K562 (cell line): Measurements from ENCODE around the gene SPEG. TPM values are rescaled to one million over a fixed set of nuclear protein-coding genes. Genes with fewer than 3 reads are reported as not detected.

Source experiments
- ATAC-seq: fragments of 200-7000 bp; cut with Tn5 transposase; 3 replicates; pipeline ENCODE4 v1.9.1; 2020; ENCODE audit warnings: moderate library complexity
- BruUV-seq: library from RNA; stranded (reverse); fragments of 400-500 nt; replicated peaks from 2 replicates; lab custom pipeline; 2021; lab: Mats Ljungman, UMichigan
- CTCF ChIA-PET: fragments of 300-600 bp; formaldehyde crosslinking; extraction: SDS; loops from one replicate; lab custom pipeline; 2021; ENCODE audit warnings: low intra/inter-chr PET ratio; lab: Yijun Ruan, JAX
- POLR2A ChIA-PET: fragments of 300-600, 350-650 bp; sonication (Branson Sonifier 250); formaldehyde crosslinking; extraction: SDS; loops from one replicate; lab custom pipeline; 2021; ENCODE audit warnings: antibody characterized with exemption, inconsistent platforms; lab: Yijun Ruan, JAX
- DNase-seq, 4 experiments: peaks; one replicate each; pipeline versions ENCODE4 v3.0.0 to v3.0.0-alpha.2; 2011 to 2018; ENCODE audit warnings: low spot score in 3 of 4, mixed read lengths in 3 of 4; ENCODE audit errors: extremely low read depth in 1 of 4
- FAIRE-seq: peaks from 2 replicates; lab custom pipeline; 2011; peaks lifted over from hg19 to GRCh38; lab: Jason Lieb, UNC
- H2AFZ ChIP-seq: 2 replicates; pipeline ENCODE4 v1.6.0; 2011; ENCODE audit warnings: low read depth, low read length, control low read depth, inconsistent platforms
- H3K27ac ChIP-seq: fragments of 200-600 bp; 3 replicates; pipeline ENCODE4 v1.8.0; 2011; ENCODE audit warnings: low read depth, mild to moderate bottlenecking, control low read depth, inconsistent platforms, low read length, moderate library complexity, mixed read lengths; ENCODE audit errors: extremely low read depth
- H3K27me3 ChIP-seq, 2 experiments: fragments of 300-600 bp in 1 of 2; 2 replicates in 1 of 2; 3 replicates in 1 of 2; pipeline versions ENCODE4 v1.6.0 to v1.8.0; 2011; ENCODE audit warnings: inconsistent platforms in 2 of 2, low read length in 2 of 2, mild to moderate bottlenecking in 1 of 2, mixed read lengths in 1 of 2, moderate library complexity in 1 of 2; ENCODE audit not compliant: control insufficient read depth in 2 of 2, insufficient read depth in 2 of 2
- H3K36me3 ChIP-seq: fragments of 300-600 bp; 3 replicates; pipeline ENCODE4 v1.8.0; 2011; ENCODE audit warnings: mild to moderate bottlenecking, low read length, inconsistent platforms; ENCODE audit not compliant: control insufficient read depth, insufficient read depth
- H3K4me1 ChIP-seq, 2 experiments: fragments of 200-600 bp in 1 of 2; replicated peaks in 1 of 2; 2 replicates in 1 of 2; 3 replicates in 1 of 2; pipeline versions ENCODE4 v1.5.1 to v1.8.0; 2011; ENCODE audit warnings: inconsistent platforms in 2 of 2, low read length in 2 of 2, mild to moderate bottlenecking in 1 of 2, mixed read lengths in 1 of 2, moderate library complexity in 1 of 2; ENCODE audit not compliant: control insufficient read depth in 2 of 2, insufficient read depth in 2 of 2
- H3K4me2 ChIP-seq: 2 replicates; pipeline ENCODE4 v1.6.1; 2011; ENCODE audit warnings: low read length, control low read depth, inconsistent platforms, mixed read lengths; ENCODE audit not compliant: insufficient read depth
- H3K4me3 ChIP-seq: fragments of 200-600 bp; sonication (generic), shearing (Covaris generic); 2 replicates; pipeline ENCODE4 v1.5.1; 2016; ENCODE audit warnings: control low read depth, inconsistent platforms
- H3K79me2 ChIP-seq: fragments of 200-600 bp; 3 replicates; pipeline ENCODE4 v1.8.0; 2011; ENCODE audit warnings: low read length, inconsistent platforms; ENCODE audit not compliant: control insufficient read depth, insufficient read depth
- H3K9ac ChIP-seq, 2 experiments: 2 replicates each; pipeline versions ENCODE4 v1.6.0 to v1.6.1; 2011; ENCODE audit warnings: low read depth in 2 of 2, low read length in 2 of 2, control low read depth in 1 of 2, inconsistent platforms in 1 of 2, mild to moderate bottlenecking in 1 of 2, mixed read lengths in 1 of 2; ENCODE audit not compliant: insufficient read depth in 1 of 2
- H3K9me1 ChIP-seq: one replicate; pipeline ENCODE4 v1.6.0; 2011; ENCODE audit warnings: inconsistent platforms, mild to moderate bottlenecking, low read length, moderate library complexity; ENCODE audit not compliant: control insufficient read depth, insufficient read depth
- H3K9me3 ChIP-seq: replicated peaks from 2 replicates; pipeline ENCODE4 v1.5.1; 2011; ENCODE audit warnings: low read depth, low read length, inconsistent platforms; ENCODE audit not compliant: control insufficient read depth, insufficient read depth
- H4K20me1 ChIP-seq: replicated peaks from 2 replicates; pipeline ENCODE4 v1.6.1; 2011; ENCODE audit warnings: low read length, inconsistent platforms, mixed read lengths; ENCODE audit not compliant: control insufficient read depth, insufficient read depth
- BRD9 ChIP-seq: fragments of 450-650 bp; IDR thresholded peaks from 2 replicates; pipeline ENCODE4 v1.6.1; 2018; ENCODE audit warnings: low read depth; ENCODE audit not compliant: partially characterized antibody
- FOXJ3 ChIP-seq: sonication (generic); formaldehyde crosslinking; IDR thresholded peaks from 2 replicates; pipeline ENCODE4 v1.4.0; 2020; ENCODE audit warnings: mild to moderate bottlenecking, missing genetic modification reagents
- HCFC1 ChIP-seq: IDR thresholded peaks from 2 replicates; pipeline ENCODE4 v1.6.1; 2012; ENCODE audit warnings: low read depth, low read length, improper control_type of control experiment
- HMG20A ChIP-seq: fragments of 450-650 bp; formaldehyde crosslinking; conservative IDR thresholded peaks from 2 replicates; pipeline ENCODE4 v1.4.0; 2020; ENCODE audit warnings: mild to moderate bottlenecking, mixed read lengths
- HNRNPK ChIP-seq: fragments of 200-400 bp; formaldehyde crosslinking; IDR thresholded peaks from one replicate; pipeline ENCODE4 v1.6.1; 2018; ENCODE audit warnings: mild to moderate bottlenecking, low read depth, low read length; ENCODE audit not compliant: poor library complexity, severe bottlenecking
- KDM1A ChIP-seq, 2 experiments: fragments of 450-650 bp; IDR thresholded peaks; 2 replicates each; pipeline ENCODE4 v1.6.1; 2016; ENCODE audit warnings: mild to moderate bottlenecking in 2 of 2
- MAFG ChIP-seq: fragments of 450-650 bp; conservative IDR thresholded peaks from 2 replicates; pipeline ENCODE4 v1.6.1; 2016; ENCODE audit warnings: missing genetic modification characterization, missing compliant biosample characterization
- SAP30 ChIP-seq: fragments of 200-600 bp; sonication (generic); IDR thresholded peaks from 2 replicates; pipeline ENCODE4 v1.6.1; 2012; ENCODE audit warnings: borderline replicate concordance, low read depth, mild to moderate bottlenecking, moderate library complexity, low read length, control low read depth, inconsistent platforms; ENCODE audit not compliant: insufficient read depth, poor library complexity, severe bottlenecking
- SMAD1 ChIP-seq: fragments of 150-350 bp; IDR thresholded peaks from 2 replicates; pipeline ENCODE4 v1.6.1; 2014; ENCODE audit warnings: low read length, low read depth; ENCODE audit not compliant: partially characterized antibody
- SMARCA5 ChIP-seq: fragments of 450-650 bp; IDR thresholded peaks from 2 replicates; pipeline ENCODE4 v1.6.1; 2016
- TAF9B ChIP-seq: fragments of 450-650 bp; IDR thresholded peaks from 2 replicates; pipeline ENCODE4 v1.6.1; 2018; ENCODE audit warnings: mild to moderate bottlenecking; ENCODE audit not compliant: partially characterized antibody
- TBP ChIP-seq: optimal IDR thresholded peaks from 2 replicates; pipeline ENCODE3; 2011; ENCODE audit warnings: low read depth, low read length, improper control_type of control experiment
- TCF15 ChIP-seq: fragments of 250-450 bp; sonication (Bioruptor Pico); IDR thresholded peaks from 2 replicates; pipeline ENCODE4 v1.8.0; 2022; ENCODE audit warnings: moderate library complexity, mild to moderate bottlenecking, inconsistent platforms
- TFE3 ChIP-seq: fragments of 450-650 bp; formaldehyde crosslinking; IDR thresholded peaks from 2 replicates; pipeline ENCODE4 v1.4.0; 2020; ENCODE audit warnings: mild to moderate bottlenecking, mixed read lengths
- ZC3H8 ChIP-seq: fragments of 450-650 bp; IDR thresholded peaks from 2 replicates; pipeline ENCODE4 v1.6.1; 2017
- ZSCAN32 ChIP-seq: fragments of 450-650 bp; formaldehyde crosslinking; IDR thresholded peaks from 2 replicates; pipeline ENCODE4 v1.4.0; 2020; ENCODE audit warnings: mild to moderate bottlenecking, moderate library complexity
- WGBS: fragments of 100-300 bp; shearing (Covaris generic); methylation state at CpG from one replicate; pipeline ENCODE4 v1.1.6; 2016; ENCODE audit warnings: low coverage, mixed read lengths; ENCODE audit not compliant: insufficient coverage; ENCODE audit errors: missing lambda C conversion rate; 5-methylcytosine and 5-hydroxymethylcytosine counted together
- in situ Hi-C: fragments of 300-500 bp; cut with MboI; formaldehyde crosslinking; loops from 4 replicates; pipeline ENCODE4 v1.15.0; 2018; ENCODE audit warnings: inconsistent platforms, mixed read lengths
- intact Hi-C: fragments of 100-400 bp; cut with micrococcal nuclease; formaldehyde crosslinking; loops from 2 replicates; pipeline ENCODE4 v1.14.2; 2022
- polyA plus RNA-seq, 8 experiments: library from polyadenylated mRNA; depleted of rRNA in 4 of 8; stranded (reverse) in 5 of 8; unstranded in 3 of 8; fragments of >200 nt; fragmentation: Nextera tagmentation in 2 of 8; fragmentation: Illumina TruSeq in 1 of 8; extraction: Ambion mirVana in 2 of 8; extraction: Trizol in 1 of 8; gene quantifications; 2 replicates each; pipeline versions ENCODE4 v1.2.1 to v1.2.3, GENCODE V29; 2011 to 2014; ENCODE audit warnings: inconsistent platforms in 1 of 8, missing spikeins in 1 of 8
- total RNA-seq, 7 experiments: library from RNA; depleted of rRNA in 6 of 7; stranded (reverse); fragments of >200 nt in 6 of 7; fragmentation: Illumina TruSeq in 2 of 7; extraction: Trizol in 2 of 7; gene quantifications; 2 replicates each; pipeline versions ENCODE4 v1.2.1 to v1.2.3, GENCODE V29; 2011 to 2021; ENCODE audit warnings: low replicate concordance in 1 of 7
- TF ChIP-seq, protein P1 (sequence below): conservative IDR thresholded peaks from 2 replicates; pipeline ENCODE4 v1.6.1; 2011; ENCODE audit warnings: low read depth, mild to moderate bottlenecking, low read length; ENCODE audit not compliant: control insufficient read depth
- TF ChIP-seq, protein P2 (sequence below): IDR thresholded peaks from 2 replicates; pipeline ENCODE4 v1.6.1; 2016; ENCODE audit warnings: missing genetic modification characterization, missing compliant biosample characterization

Gene SPEG
- total and polyA plus RNA-seq, 9 of the 15 experiments (the other 6 are each of a cell fraction or from before 2014, with no cell fraction given): 0.49 to 8.7 (median 3.0) TPM

- intact Hi-C loops: loop anchor here (5.0 kb wide), 1 partner anchor 72 kb away; no protein-coding TSS in a partner anchor
- Histone ChIP-seq H3K79me2 (no peaks in the 10 kb centered on the region), H4K20me1 (no peaks in the 10 kb centered on the region), H3K9ac (no peak overlapping the region), H3K9me3 (no peaks in the 10 kb centered on the region), H3K4me2 (no peak overlapping the region), H3K36me3 (no peaks in the 10 kb centered on the region), H3K9me1 (no peaks in the 10 kb centered on the region), H2AFZ (no peak overlapping the region), H3K27me3 (no peaks in the 10 kb centered on the region), H3K4me1 (peaks cover 18 to 57% of the 10 kb centered on the region in 2 experiments; a peak in 4 of 5 replicates), H3K27ac (no peak overlapping the region), H3K4me3 (no peak overlapping the region)
- BruUV-seq: no TSS peak
- FAIRE-seq (no peak), ATAC-seq (no peak), DNase-seq (no peak)
- in situ Hi-C loops: loop anchor here (10.0 kb wide), 1 partner anchor 50 kb away; no protein-coding TSS in a partner anchor
- ChIA-PET CTCF (interaction anchor here (1.0 kb wide), 1 partner anchor 56 kb away, joined by 3 read pairs; no protein-coding TSS in a partner anchor), POLR2A (no interaction called here)
- WGBS: 48% methylated on average over 6 of the region's 11 CpGs
- TF ChIP-seq MAFG (tag) (no peak), KDM1A (IDR thresholded peaks at IDR 0.05) (peak; percentile 61 to 80; a peak in 3 of 4 replicates), ZSCAN32 (CRISPR knock-in tag) (no peak), HNRNPK (no peak), SMAD1 (no peak), HCFC1 (no peak), SAP30 (no peak), TFE3 (CRISPR knock-in tag) (no peak), TBP (no peak), FOXJ3 (CRISPR knock-in tag) (no peak), ZC3H8 (no peak), HMG20A (CRISPR knock-in tag) (no peak), TCF15 (CRISPR knock-in tag) (no peak), TAF9B (no peak), SMARCA5 (peak; percentile 66; the same call in 1 of the 2 replicates), BRD9 (no peak)
- TF ChIP-seq, protein P1, sequence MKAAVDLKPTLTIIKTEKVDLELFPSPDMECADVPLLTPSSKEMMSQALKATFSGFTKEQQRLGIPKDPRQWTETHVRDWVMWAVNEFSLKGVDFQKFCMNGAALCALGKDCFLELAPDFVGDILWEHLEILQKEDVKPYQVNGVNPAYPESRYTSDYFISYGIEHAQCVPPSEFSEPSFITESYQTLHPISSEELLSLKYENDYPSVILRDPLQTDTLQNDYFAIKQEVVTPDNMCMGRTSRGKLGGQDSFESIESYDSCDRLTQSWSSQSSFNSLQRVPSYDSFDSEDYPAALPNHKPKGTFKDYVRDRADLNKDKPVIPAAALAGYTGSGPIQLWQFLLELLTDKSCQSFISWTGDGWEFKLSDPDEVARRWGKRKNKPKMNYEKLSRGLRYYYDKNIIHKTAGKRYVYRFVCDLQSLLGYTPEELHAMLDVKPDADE: no peak
- TF ChIP-seq, protein P2, sequence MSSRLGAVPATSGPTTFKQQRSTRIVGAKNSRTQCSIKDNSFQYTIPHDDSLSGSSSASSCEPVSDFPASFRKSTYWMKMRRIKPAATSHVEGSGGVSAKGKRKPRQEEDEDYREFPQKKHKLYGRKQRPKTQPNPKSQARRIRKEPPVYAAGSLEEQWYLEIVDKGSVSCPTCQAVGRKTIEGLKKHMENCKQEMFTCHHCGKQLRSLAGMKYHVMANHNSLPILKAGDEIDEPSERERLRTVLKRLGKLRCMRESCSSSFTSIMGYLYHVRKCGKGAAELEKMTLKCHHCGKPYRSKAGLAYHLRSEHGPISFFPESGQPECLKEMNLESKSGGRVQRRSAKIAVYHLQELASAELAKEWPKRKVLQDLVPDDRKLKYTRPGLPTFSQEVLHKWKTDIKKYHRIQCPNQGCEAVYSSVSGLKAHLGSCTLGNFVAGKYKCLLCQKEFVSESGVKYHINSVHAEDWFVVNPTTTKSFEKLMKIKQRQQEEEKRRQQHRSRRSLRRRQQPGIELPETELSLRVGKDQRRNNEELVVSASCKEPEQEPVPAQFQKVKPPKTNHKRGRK: no peak
Observed at GRCh38 chr2:219474285-219475060, 39.8 kb downstream of the SPEG start.
